C4-2B (cell line): ENCODE measurements around the gene EML5.

Source experiments
- H3K27ac ChIP-seq: fragments of 450-650 bp; 2 replicates; pipeline ENCODE4 v1.5.1; 2017
- CTCF ChIP-seq: fragments of 450-650 bp; conservative IDR thresholded peaks from 2 replicates; pipeline ENCODE4 v1.5.1; 2017; ENCODE audit warnings: mild to moderate bottlenecking
- ZFX ChIP-seq: fragments of 450-650 bp; IDR thresholded peaks from 2 replicates; pipeline ENCODE4 v1.6.1; 2017

EML5 gene

DNA sequence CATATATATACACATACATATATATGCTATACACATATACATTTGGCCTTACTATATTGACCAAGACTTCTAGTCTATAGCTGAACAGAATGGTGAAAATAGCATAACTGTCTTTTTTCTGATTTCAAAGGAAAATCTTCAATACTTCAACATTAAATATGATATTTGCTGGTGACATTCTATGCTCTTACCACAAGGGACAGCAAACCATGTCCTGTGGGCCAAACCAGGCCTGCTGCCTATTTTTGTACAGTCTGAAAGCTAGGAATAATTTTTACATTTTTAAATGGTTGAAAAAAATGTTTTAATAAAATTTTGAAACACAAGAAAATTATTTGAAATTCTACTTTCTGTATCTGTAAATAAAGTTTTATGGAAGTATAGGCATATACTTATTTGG is 63.6 kb downstream of the EML5 start:
- no peak overlapping the region for H3K27ac ChIP-seq
- TF ChIP-seq ZFX: no peak
- TF ChIP-seq CTCF: peak; percentile 57

DNA sequence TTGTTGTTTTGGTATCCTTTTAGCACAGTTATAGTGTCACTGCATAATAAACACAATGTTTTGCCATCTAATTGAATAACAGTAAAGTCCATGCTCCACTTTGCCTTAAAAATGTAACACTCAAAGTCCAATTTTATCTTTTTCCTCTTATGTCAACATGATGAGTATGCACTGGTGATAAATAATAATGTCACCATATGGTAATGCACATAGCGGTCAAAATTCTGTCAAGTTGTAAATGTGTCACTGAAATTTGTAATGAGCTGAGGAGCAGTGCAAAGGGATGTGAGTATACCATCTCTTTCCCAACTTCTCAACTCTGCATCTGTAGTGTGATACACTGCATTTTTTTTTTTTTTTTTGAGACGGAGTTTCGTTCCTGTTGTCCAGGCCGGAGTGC is 65.7 kb downstream of the EML5 start:
- TF ChIP-seq CTCF: no peak
- TF ChIP-seq ZFX: no peak
- no peak overlapping the region for H3K27ac ChIP-seq

DNA sequence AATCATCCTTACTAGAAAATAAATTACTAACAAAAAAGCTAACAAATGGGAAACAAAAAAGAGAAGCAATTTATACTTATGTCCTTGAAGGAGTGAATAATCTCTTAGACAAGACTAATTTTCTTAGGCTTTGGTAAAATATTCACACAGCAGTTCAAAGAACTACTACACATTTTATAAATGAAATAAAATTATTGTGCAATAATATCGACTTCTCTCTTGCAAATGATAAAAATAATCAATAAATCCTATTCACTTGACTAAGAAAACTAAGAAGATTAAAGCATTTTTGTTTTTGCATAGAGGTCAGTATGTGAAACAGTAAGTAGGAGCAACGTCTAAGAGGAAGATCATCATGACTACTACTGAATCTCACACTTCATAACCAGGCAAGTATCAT is 82.0 kb downstream of the EML5 start:
- no peak for TF ChIP-seq ZFX
- TF ChIP-seq CTCF: no peak
- no peak overlapping the region for H3K27ac ChIP-seq

DNA sequence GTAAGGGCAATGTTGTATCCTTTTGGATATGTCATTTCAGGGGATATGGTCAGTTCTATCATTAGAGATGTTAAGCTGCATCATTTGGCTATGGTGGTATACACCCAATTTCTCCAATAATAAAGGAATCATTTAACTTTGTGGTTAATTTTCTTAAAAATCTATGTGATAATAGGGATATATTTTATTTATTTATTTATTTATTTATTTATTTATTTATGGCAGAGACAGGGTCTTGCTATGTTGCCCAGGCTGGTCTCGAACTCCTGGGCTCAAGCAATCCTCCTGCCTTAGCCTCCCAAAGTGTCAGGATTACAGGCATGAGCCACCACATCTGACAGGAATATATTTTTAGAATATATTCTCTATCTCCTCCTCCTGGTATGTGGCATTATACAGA is 85.7 kb downstream of the EML5 start:
- no peak overlapping the region for H3K27ac ChIP-seq
- TF ChIP-seq CTCF (no peak), ZFX (no peak)

DNA sequence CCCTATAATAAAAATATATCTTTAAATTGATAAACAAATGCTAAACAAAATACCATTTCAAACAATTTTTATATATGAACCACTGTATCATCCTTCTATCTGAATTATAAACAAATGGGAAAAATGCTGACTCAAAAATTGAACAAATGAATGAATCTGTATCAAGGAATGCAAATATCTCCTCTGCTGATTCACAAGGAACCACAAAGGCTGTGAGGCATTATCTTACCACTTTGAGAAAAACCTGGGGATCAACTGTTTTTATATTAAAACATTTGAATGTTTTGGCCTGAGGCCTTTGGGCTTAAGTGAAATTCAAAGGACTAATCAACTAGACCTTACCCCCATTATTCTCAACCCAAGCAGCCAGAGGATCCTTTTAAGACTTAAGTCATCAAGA is 86.3 kb downstream of the EML5 start:
- TF ChIP-seq ZFX: no peak
- no peak for TF ChIP-seq CTCF
- no peak overlapping the region for H3K27ac ChIP-seq

GRCh38 chr14:88698651-88699050 is 94.1 kb downstream of the EML5 start:
- TF ChIP-seq ZFX: no peak
- no peak for TF ChIP-seq CTCF

DNA sequence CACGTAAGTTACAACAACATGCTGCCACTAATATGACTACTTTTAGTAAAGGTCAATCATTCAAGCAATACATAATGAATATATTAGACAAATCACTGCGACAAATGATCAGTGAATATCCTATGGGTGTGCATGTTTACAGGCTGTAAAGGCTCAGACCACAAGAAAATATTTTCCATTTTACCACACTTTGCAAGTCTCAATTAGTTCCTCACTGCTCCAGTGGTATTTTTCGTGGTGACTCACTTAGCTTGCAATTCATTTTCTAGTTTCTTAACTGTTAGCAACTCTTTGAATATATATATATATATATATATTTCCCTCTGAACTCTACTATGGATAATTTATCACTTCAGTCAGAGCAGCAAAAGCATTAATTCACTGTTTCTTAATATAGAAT is 96.9 kb downstream of the EML5 start:
- no peak overlapping the region for H3K27ac ChIP-seq
- no peak for TF ChIP-seq ZFX
- TF ChIP-seq CTCF: no peak

More at GRCh38 chr14:88698651-88699050, 94.1 kb downstream of the EML5 start:
- no peak overlapping the region for H3K27ac ChIP-seq

- no peak for TF ChIP-seq ZFX
- TF ChIP-seq CTCF: no peak
- H3K27ac ChIP-seq: no peak overlapping the region
Observed at GRCh38 chr14:88688386-88688785, 104.4 kb downstream of the EML5 start.
